Neural progenitor cell (in vitro differentiated cells): Measurements from ENCODE around the gene GPR141.

ENCODE experiments used
- CTCF ChIP-seq: fragments of 200-600 bp; sonication (generic); IDR thresholded peaks from 2 replicates; pipeline ENCODE4 v1.5.1; 2017; ENCODE audit warnings: antibody characterized with exemption, mild to moderate bottlenecking
- EZH2 ChIP-seq: fragments of 200-600 bp; sonication (generic); IDR thresholded peaks from 2 replicates; pipeline ENCODE4 v1.6.1; 2017; ENCODE audit warnings: antibody characterized with exemption, mild to moderate bottlenecking, moderate library complexity
- EZH2phosphoT487 ChIP-seq: fragments of 200-600 bp; sonication (generic); IDR thresholded peaks from 2 replicates; pipeline ENCODE4 v1.6.1; 2017; ENCODE audit warnings: antibody characterized with exemption

- no peak for TF ChIP-seq CTCF
- no peak for TF ChIP-seq EZH2
- no peak for TF ChIP-seq EZH2phosphoT487
These were observed 56.8 kb downstream of the GPR141 start for GRCh38 chr7:37740398-37740797.
